GM19025 (cell line): ENCODE results near the gene HOXC10.

Experiments
- ATAC-seq: cut with Tn5 transposase; IDR thresholded peaks from one replicate; pipeline ENCODE4 v1.9.1; 2021; ENCODE audit warnings: mild to moderate bottlenecking, low read depth, moderate library complexity; ENCODE audit not compliant: unreplicated experiment

Gene HOXC10

DNA sequence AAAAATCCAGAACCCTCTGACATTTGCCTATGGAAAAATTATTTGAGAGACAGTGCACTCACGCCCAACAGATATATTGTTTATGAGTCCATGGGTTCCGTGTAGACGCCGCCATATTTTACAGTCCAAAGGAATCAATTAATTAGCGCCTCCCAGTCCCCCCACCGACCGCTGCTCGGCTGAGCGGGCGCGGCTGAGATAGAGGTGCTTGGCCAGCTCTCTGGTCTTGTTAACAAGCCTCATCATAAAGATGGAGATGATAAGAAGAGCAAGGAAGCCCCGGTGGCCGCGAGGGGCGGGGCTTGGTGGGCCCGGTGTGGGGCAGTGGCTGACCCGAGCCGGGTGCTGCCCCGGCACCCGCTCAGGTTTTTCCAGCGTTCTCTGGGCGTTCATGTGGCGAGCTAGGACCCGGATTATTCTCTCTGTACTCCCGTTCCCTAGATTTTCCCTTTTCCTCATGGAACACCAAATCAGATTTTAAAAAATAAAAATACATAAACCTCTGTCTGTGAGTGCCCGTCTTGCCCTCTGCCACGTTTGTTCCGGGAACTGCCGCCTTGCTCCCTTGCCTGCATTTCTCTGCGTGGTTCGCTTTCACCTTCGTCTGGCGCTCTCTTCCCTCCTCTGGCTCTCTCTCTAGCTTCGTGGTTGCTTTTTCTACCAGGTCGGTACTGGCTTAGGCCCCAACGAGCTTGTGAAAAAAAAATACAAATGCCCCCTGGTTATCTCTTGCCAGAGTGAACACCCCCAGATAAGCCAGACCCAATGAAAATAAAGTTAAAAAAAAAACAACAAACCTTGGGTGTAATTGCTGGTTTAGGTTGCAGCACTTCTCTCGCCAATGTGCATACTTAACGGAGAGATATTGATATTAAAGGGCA is 21.3 kb upstream of the HOXC10 start:
- ATAC-seq = no peak

- ATAC-seq = no peak
Measured at GRCh38 chr12:53964315-53964713, 20.6 kb upstream of the HOXC10 start.

- ATAC-seq = no peak
Measured at GRCh38 chr12:53965281-53966084, 19.5 kb upstream of the HOXC10 start.

GRCh38 chr12:53966085-53966384 is 18.9 kb upstream of the HOXC10 start:
- no peak for ATAC-seq

- ATAC-seq = no peak
Measured at GRCh38 chr12:53966385-53967133, 18.4 kb upstream of the HOXC10 start.

- no peak for ATAC-seq
Measured at GRCh38 chr12:53967421-53967925, 17.5 kb upstream of the HOXC10 start.

GRCh38 chr12:53968214-53969127 is 16.5 kb upstream of the HOXC10 start:
- ATAC-seq = no peak

DNA sequence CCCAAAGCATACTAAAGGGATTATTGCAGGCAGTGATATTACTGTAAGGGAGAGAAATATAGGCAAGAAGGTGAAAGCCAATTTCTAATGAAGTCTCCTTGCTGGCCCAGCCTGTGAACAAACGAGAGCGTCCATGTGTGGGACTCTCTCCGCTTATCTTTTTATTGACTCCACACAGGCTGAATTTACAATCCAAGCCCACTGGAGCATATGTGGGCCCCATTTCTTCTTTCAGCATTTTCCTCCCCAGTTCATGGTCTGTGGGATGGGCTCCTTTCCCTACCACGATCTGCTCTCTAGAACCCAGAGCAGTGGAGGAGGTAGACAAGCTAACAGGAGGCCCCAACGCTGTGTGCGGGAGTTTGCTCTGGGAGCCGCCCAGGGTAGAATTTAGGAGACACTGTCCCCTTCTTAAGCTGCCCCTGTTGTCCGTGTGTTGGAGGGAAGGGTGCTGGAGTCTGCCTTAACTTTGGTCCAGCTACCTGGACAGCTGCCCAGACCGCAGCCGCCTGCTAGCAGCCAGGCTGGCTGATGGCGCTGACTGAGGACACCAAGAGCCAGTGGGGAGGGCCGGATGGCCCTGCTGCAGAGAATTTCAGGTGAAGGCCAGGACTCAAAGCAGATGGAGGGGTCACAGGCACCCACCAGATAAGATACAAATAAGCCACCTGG is 15.2 kb upstream of the HOXC10 start:
- no peak for ATAC-seq

- ATAC-seq = no peak
Measured at GRCh38 chr12:53970451-53970850, 14.5 kb upstream of the HOXC10 start.

DNA sequence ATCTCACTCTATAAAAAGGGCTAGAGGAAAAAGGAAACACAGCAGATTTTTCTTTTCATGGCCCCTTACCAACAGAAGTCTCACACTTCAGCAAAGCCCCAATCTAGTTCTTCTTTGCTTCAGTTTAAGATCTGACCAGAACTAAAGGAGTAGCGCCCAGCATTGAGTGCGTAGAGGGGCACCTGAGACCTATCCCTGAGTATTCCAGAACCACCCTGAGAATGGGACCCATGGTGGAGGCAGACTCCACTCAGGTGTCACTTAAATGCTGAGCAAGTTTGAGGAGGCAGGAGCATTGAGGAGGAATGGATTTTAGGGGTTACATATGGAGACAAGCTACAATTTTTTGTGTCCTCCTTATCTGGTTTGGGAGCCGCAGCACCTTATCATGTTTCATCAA is 13.8 kb upstream of the HOXC10 start:
- no peak for ATAC-seq

- ATAC-seq = no peak
Measured at GRCh38 chr12:53971686-53972085, 13.3 kb upstream of the HOXC10 start.

DNA sequence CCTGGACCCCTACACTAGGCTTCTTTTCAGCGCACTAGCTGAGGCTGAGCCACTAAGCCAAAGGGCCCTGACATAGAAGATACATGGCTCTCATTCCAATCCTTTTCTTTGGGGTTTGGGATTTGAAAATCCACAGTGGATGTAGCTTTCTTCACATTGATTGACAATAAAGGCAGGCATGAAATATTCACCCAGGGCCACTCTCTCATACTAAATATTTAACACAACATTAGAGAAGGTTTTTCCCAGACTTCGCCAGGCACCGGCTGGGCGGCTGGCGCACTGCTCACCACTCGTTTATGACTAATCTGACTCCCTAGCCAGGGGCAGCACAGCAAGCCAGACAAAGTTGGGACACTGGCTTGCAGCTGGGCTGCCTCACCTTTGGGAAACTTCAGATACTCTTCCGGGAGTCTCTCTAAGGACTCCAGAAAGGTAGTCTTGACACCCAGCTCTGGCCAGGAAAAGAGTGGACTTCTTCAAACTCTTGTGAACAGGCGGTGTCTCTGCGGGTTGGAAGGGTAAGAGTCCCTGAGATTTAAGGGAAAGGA is 12.7 kb upstream of the HOXC10 start:
- ATAC-seq = no peak

DNA sequence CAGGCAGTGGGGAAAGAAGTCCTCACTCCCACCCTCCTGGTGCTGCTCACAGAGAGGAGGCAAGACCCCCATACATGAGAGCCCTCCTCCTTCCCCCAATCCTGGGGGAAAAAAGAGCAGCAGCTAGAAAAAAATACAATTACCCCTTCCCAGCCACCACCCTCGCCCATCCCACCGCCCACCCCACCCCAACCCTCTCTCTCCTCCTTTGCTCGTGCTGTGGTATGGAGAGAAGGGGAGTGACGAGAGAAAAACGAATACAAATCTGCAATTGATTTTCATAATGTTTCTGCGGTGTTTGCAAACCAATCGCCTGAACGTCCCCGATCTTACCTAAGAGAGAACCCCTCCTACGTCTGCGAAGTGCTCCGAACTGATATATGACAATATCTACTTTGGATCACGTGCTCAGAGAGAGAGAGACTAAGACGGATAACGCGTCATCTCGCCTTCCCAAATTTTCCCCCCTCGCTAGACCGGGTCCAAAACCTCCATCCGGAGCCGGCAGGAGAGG is 12.2 kb upstream of the HOXC10 start, which contains the start of gene HOXC11:
Gene HOXC11 (plus strand): TSS at position 405 of the 514 bp plus-strand sequence. CDS start 116 bp downstream, outside the sequence.
- ATAC-seq = no peak

DNA sequence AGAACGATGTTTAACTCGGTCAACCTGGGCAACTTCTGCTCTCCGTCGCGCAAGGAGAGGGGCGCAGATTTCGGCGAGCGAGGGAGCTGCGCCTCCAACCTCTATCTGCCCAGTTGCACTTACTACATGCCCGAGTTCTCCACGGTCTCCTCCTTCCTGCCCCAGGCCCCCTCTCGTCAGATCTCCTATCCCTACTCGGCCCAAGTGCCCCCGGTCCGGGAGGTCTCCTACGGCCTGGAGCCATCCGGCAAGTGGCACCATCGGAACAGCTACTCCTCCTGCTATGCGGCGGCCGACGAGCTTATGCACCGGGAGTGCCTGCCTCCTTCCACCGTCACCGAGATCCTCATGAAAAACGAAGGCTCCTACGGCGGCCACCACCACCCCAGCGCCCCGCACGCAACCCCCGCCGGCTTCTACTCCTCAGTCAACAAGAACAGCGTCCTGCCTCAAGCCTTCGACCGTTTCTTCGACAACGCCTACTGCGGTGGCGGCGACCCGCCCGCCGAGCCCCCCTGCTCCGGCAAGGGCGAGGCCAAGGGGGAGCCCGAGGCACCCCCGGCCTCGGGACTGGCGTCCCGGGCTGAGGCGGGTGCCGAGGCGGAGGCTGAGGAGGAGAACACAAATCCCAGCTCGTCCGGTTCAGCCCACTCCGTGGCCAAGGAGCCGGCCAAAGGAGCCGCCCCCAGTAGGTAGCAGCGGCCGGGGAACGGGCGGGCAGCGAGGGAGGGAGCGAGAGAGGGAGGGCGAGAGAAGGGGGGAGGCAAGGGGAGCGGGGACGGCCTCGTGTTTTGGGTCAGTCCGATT is 11.5 kb upstream of the HOXC10 start:
- no peak for ATAC-seq

DNA sequence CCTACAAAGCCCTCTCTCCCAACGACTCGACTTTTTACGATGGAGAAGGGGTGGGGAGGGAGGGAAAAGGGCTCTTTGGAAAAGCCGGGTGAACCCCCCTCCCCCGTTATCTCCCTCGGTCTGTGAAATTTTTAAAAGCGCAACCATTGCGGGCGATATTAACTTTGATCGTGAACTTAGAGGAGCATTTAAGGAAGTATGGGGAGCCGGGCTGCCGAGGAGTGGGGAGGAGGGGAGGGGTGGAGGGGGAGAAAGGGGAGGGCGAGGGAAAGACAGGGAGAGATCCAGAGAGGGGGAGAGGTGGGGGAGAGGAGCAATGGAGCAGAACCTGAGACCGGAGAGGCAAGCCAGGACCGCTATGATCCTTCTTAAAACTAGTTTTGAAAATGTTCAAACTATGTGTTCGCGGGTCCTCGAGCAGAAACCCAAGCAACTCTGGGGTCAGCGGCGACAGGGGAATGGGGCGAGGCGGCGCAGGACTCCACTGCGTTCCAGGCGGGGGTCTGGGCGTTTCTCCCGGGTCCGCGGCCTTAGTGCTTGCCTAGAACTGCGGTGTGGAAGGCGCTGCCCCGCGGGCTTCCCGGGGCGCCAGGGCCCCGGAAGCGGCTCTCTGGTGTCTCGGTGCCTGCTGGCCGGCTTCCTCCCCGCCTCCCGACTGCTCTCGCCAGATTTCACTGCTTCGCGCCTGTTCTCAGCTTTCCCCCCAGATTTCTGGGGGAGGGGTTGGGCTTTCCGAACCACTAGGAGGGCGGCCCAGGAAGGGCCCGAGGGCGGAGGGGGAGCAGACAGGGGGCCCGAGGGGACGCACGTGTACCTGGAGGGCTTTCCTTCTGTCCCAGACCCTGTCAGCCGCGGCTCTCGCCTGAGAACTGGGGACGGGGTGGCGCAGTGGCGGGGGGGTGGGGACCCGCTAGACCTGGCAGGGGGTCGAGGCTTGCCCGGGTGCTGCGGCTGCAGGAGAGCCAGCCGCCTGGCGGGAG is 10.6 kb upstream of the HOXC10 start, which contains the start of gene HOTAIR:
Gene HOTAIR (minus strand): TSS at position 871 of the 980 bp plus-strand sequence.
- ATAC-seq = no peak

DNA sequence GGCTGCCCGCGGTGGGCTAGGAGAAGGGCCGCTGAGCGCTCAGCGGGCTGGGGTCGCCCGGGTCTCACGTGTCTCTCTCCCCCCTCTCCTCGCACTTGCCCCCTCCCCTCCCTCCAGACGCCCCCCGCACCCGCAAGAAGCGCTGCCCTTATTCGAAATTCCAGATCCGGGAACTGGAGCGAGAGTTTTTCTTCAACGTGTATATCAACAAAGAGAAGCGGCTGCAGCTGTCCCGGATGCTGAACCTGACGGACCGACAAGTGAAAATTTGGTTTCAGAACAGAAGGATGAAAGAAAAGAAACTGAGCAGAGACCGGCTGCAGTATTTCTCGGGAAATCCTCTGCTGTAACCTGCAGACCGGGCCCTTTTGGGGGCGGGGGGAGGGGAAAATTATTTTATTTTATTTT is 9.9 kb upstream of the HOXC10 start:
- ATAC-seq = no peak
